OCI-LY1 (cell line): Measurements from ENCODE around the gene C10orf67.

ENCODE experiments used
- EZH2 ChIP-seq: fragments of 200-600 bp; sonication (generic), shearing (Covaris generic); IDR thresholded peaks from 2 replicates; pipeline ENCODE4 v1.8.0; 2017; ENCODE audit warnings: borderline replicate concordance, mixed run types, mild to moderate bottlenecking, antibody characterized with exemption, low read length, moderate library complexity, mixed read lengths
- TF ChIP-seq, protein P1 (sequence below): fragments of 200-600 bp; sonication (generic), shearing (Covaris generic); IDR thresholded peaks from 2 replicates; pipeline ENCODE4 v1.5.1; 2017; ENCODE audit warnings: mild to moderate bottlenecking, antibody characterized with exemption, low read length, moderate library complexity, mixed read lengths

DNA sequence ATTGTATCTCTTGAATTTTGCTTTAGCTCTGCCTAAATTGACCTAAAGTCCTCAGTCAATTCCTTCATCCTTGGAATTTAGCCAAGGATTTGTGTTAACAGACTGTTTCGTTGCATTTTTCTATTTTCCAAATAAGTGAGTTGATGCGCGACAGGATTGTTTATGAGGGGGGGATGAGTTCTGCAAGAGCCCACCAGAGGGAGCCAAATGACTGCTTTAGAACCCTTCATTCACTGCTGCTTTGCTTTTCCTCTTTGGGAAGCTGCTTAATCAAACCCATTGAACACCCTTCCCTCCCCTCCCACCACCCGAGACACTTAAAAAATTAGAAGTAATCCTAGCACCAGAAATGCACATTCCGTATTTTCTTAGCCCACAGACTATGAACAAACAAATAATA, 186.2 kb downstream of the C10orf67 start:
- TF ChIP-seq, protein P1, sequence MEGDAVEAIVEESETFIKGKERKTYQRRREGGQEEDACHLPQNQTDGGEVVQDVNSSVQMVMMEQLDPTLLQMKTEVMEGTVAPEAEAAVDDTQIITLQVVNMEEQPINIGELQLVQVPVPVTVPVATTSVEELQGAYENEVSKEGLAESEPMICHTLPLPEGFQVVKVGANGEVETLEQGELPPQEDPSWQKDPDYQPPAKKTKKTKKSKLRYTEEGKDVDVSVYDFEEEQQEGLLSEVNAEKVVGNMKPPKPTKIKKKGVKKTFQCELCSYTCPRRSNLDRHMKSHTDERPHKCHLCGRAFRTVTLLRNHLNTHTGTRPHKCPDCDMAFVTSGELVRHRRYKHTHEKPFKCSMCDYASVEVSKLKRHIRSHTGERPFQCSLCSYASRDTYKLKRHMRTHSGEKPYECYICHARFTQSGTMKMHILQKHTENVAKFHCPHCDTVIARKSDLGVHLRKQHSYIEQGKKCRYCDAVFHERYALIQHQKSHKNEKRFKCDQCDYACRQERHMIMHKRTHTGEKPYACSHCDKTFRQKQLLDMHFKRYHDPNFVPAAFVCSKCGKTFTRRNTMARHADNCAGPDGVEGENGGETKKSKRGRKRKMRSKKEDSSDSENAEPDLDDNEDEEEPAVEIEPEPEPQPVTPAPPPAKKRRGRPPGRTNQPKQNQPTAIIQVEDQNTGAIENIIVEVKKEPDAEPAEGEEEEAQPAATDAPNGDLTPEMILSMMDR = peak; percentile 84
- TF ChIP-seq EZH2 = no peak
